ACC112 (cell line): ENCODE measurements around the gene TRAFD1.

Experiments
- H2AFZ ChIP-seq: fragments of 200-600 bp; sonication (generic); one replicate; pipeline ENCODE4 v1.6.0; 2017; ENCODE audit warnings: antibody characterized with exemption, low read length; ENCODE audit not compliant: unreplicated experiment
- H3K27ac ChIP-seq: fragments of 200-600 bp; sonication (generic); 2 replicates; pipeline ENCODE4 v1.5.1; 2014; ENCODE audit warnings: low read depth, mild to moderate bottlenecking, antibody characterized with exemption, low read length, moderate library complexity
- H3K27me3 ChIP-seq: fragments of 200-600 bp; sonication (generic); 2 replicates; pipeline ENCODE4 v1.6.1; 2014; ENCODE audit warnings: mild to moderate bottlenecking, antibody characterized with exemption, low read length, moderate library complexity, mixed read lengths; ENCODE audit not compliant: insufficient read depth
- H3K36me3 ChIP-seq: fragments of 200-600 bp; sonication (generic); 2 replicates; pipeline ENCODE4 v1.6.1; 2016; ENCODE audit warnings: mild to moderate bottlenecking, antibody characterized with exemption, low read length, moderate library complexity, mixed read lengths; ENCODE audit not compliant: insufficient read depth
- H3K4me1 ChIP-seq: fragments of 200-600 bp; sonication (generic); one replicate; pipeline ENCODE4 v1.6.1; 2016; ENCODE audit warnings: low read length, mixed read lengths; ENCODE audit not compliant: insufficient read depth, unreplicated experiment, control insufficient read depth
- H3K4me3 ChIP-seq: fragments of 200-600 bp; sonication (generic); 2 replicates; pipeline ENCODE4 v1.5.1; 2014; ENCODE audit warnings: mild to moderate bottlenecking, low read depth, low read length
- H3K79me2 ChIP-seq: fragments of 200-600 bp; sonication (generic); one replicate; pipeline ENCODE4 v1.6.0; 2016; ENCODE audit warnings: low read length; ENCODE audit not compliant: control insufficient read depth, unreplicated experiment, insufficient read depth

Gene TRAFD1

GRCh38 chr12:112190231-112191025 lies 65.1 kb downstream of the TRAFD1 start:
- Histone ChIP-seq H2AFZ (no peak overlapping the region), H3K79me2 (no peaks in the 10 kb centered on the region), H3K36me3 (0 out of 2 replicates have a peak, but pooled peaks cover 3% of the 10 kb centered on the region), H3K4me3 (no peak overlapping the region), H3K4me1 (no peaks in the 10 kb centered on the region), H3K27me3 (no peaks in the 10 kb centered on the region), H3K27ac (no peak overlapping the region)

GRCh38 chr12:112191201-112191600 lies 65.8 kb downstream of the TRAFD1 start:
- Histone ChIP-seq H3K4me3 (no peak overlapping the region), H2AFZ (no peak overlapping the region), H3K79me2 (no peaks in the 10 kb centered on the region), H3K36me3 (0 out of 2 replicates have a peak, but pooled peaks cover 3% of the 10 kb centered on the region), H3K27ac (no peak overlapping the region), H3K4me1 (no peaks in the 10 kb centered on the region), H3K27me3 (no peaks in the 10 kb centered on the region)

GRCh38 chr12:112191840-112192321 lies 66.5 kb downstream of the TRAFD1 start:
- Histone ChIP-seq H3K4me1 (no peaks in the 10 kb centered on the region), H3K79me2 (no peaks in the 10 kb centered on the region), H3K4me3 (no peak overlapping the region), H3K27ac (no peak overlapping the region), H2AFZ (no peak overlapping the region), H3K27me3 (no peaks in the 10 kb centered on the region), H3K36me3 (0 out of 2 replicates have a peak, but pooled peaks cover 3% of the 10 kb centered on the region)

GRCh38 chr12:112192475-112192874 lies 67.1 kb downstream of the TRAFD1 start:
- Histone ChIP-seq H2AFZ (no peak overlapping the region), H3K36me3 (0 out of 2 replicates have a peak, but pooled peaks cover 3% of the 10 kb centered on the region)

GRCh38 chr12:112194601-112195247 lies 69.4 kb downstream of the TRAFD1 start:
- Histone ChIP-seq H3K36me3 (peaks cover 5% of the 10 kb centered on the region; the same call in 1 of the 2 replicates), H3K79me2 (no peaks in the 10 kb centered on the region), H3K4me3 (no peak overlapping the region), H3K27me3 (no peaks in the 10 kb centered on the region), H3K27ac (no peak overlapping the region), H2AFZ (no peak overlapping the region), H3K4me1 (no peaks in the 10 kb centered on the region)

More at GRCh38 chr12:112192475-112192874, 67.1 kb downstream of the TRAFD1 start:
- H3K79me2 ChIP-seq, result no peaks in the 10 kb centered on the region
- H3K27ac ChIP-seq, result no peak overlapping the region
- H3K4me3 ChIP-seq, result no peak overlapping the region
- H3K27me3 ChIP-seq, result no peaks in the 10 kb centered on the region
- H3K4me1 ChIP-seq, result no peaks in the 10 kb centered on the region

GRCh38 chr12:112196196-112196875 lies 71.0 kb downstream of the TRAFD1 start:
- H3K4me1 ChIP-seq, result no peaks in the 10 kb centered on the region
- H3K4me3 ChIP-seq, result no peak overlapping the region
- peaks cover 14% of the 10 kb centered on the region; the same call in 1 of the 2 replicates for H3K36me3 ChIP-seq
- H3K27me3 ChIP-seq, result no peaks in the 10 kb centered on the region
- no peak overlapping the region for H2AFZ ChIP-seq
- no peaks in the 10 kb centered on the region for H3K79me2 ChIP-seq
- H3K27ac ChIP-seq, result no peak overlapping the region

- H3K36me3 ChIP-seq, result peaks cover 14% of the 10 kb centered on the region; the same call in 1 of the 2 replicates
These were observed 72.9 kb downstream of the TRAFD1 start for GRCh38 chr12:112198120-112198733.

GRCh38 chr12:112199136-112199535 lies 73.8 kb downstream of the TRAFD1 start:
- Histone ChIP-seq H3K36me3 (peaks cover 14% of the 10 kb centered on the region; the same call in 1 of the 2 replicates), H3K4me3 (no peak overlapping the region), H2AFZ (no peak overlapping the region), H3K4me1 (no peaks in the 10 kb centered on the region), H3K27me3 (no peaks in the 10 kb centered on the region), H3K27ac (no peak overlapping the region), H3K79me2 (no peaks in the 10 kb centered on the region)

More at GRCh38 chr12:112198120-112198733, 72.9 kb downstream of the TRAFD1 start:
- Histone ChIP-seq H3K27me3 (no peaks in the 10 kb centered on the region), H2AFZ (no peak overlapping the region), H3K27ac (no peak overlapping the region), H3K4me3 (no peak overlapping the region), H3K4me1 (no peaks in the 10 kb centered on the region), H3K79me2 (no peaks in the 10 kb centered on the region)
